Prostate gland (tissue), 2 donors: ENCODE results near the gene H19.

Experiments used
- CTCF ChIP-seq, 4 experiments: fragments of 200-600 bp in 2 of 4; fragments of 450-650 bp in 2 of 4; sonication (generic) in 2 of 4; IDR thresholded peaks; 1 replicate in 3 of 4; 2 replicates in 1 of 4; pipeline ENCODE4 v1.5.1; 2016 to 2019; ENCODE audit warnings: antibody characterized with exemption in 4 of 4, mild to moderate bottlenecking in 2 of 4, moderate library complexity in 2 of 4
- POLR2A ChIP-seq: fragments of 450-650 bp; IDR thresholded peaks from one replicate; pipeline ENCODE4 v1.6.1; 2016; ENCODE audit warnings: antibody characterized with exemption, mild to moderate bottlenecking
- POLR2AphosphoS5 ChIP-seq: sonication (generic); formaldehyde crosslinking; IDR thresholded peaks from one replicate; pipeline ENCODE4 v1.6.1; 2017; ENCODE audit warnings: antibody characterized with exemption

DNA sequence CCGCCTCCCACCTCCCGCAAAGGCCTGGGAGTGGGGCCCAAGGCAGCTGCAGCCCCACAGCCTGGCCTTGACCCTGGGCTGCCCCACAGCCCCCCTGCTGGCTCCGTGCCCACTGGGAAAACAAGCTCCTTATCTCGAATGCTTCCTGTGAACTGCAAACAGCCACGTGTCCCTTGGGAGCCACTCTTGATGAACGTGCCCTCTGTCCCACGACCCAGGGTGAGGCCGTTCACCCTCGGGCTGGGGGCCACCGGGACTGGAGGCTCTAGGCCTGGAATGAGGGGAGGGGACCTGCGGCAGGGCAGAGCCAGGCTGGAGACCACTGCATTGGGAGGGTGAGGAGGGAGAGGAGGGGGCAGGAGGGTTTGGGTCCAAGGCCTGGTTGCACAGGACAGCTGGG lies 9.5 kb downstream of the H19 start:
- no peak for TF ChIP-seq POLR2A
- TF ChIP-seq CTCF (IDR thresholded peaks at IDR 0.05): no peak
- no peak for TF ChIP-seq POLR2AphosphoS5
